ENCODE measurements around the gene RNF125.

RNF125 gene

DNA sequence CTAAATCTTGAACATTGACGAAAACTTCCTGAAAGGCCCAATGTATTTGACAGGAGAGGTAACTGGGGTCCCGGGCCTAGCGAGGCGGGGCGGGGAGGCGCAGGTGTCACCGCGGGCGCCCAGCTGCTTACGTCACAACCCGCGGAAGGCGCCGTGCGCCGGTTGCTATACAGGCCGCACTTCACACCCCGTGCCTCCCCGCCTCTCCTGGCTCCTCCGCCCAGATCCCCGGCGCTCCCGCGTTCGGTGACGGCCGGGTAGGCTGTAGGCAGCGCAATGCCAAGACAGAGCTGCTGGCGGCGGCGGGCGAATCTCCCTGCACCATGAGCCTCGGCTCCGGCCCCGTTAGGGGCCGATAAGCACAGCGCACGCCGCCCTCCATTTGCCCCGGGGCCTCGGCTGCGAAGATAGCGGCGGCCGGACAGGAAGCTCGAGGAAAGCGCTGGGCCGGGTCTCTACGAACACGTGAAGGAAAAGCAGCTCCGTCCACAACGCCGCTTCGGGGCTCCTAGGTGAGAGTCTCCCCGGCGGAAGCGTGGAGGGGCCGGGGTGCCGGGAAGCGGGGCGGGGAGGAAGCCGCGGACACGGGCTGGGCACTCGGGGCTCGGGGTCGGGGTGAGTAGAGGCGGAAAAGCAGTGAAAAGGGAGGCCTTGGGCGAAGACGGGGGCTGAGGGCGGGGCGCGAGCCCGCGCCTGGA is 73.2 kb downstream of the RNF125 start, which contains the start of gene RNF138 (continued):
- TF ChIP-seq YY1 (tag by site-specific recombination; IDR thresholded peaks at IDR 0.05) (peak; percentile 38; the same call in 1 of the 2 replicates), ZNF280C (tag by site-specific recombination; IDR thresholded peaks at IDR 0.05) (no peak), HOXA7 (CRISPR knock-in tag; IDR thresholded peaks at IDR 0.05; ENCODE audit: borderline replicate concordance) (no peak), ZNF433 (tag by site-specific recombination; IDR thresholded peaks at IDR 0.05; ENCODE audit: low read depth) (no peak), ZNF223 (tag by site-specific recombination; IDR thresholded peaks at IDR 0.05) (no peak), ZNF133 (tag by site-specific recombination; IDR thresholded peaks at IDR 0.05) (no peak), ZFP41 (tag by site-specific recombination; IDR thresholded peaks at IDR 0.05; ENCODE audit: borderline replicate concordance) (no peak), BCL11B (tag by site-specific recombination; IDR thresholded peaks at IDR 0.05; ENCODE audit: low read depth) (no peak), KLF10 (tag by site-specific recombination; IDR thresholded peaks at IDR 0.05) (no peak), ZSCAN16 (tag by site-specific recombination; IDR thresholded peaks at IDR 0.05) (no peak), ZSCAN23 (tag by site-specific recombination; IDR thresholded peaks at IDR 0.05) (no peak), ZFP69B (tag by site-specific recombination; IDR thresholded peaks at IDR 0.05) (no peak), HIC1 (tag by site-specific recombination; IDR thresholded peaks at IDR 0.05) (0 out of 2 replicates have a peak, but pooled peaks have one; percentile 38), BCL11A (tag by site-specific recombination; IDR thresholded peaks at IDR 0.05; ENCODE audit: low read depth) (no peak), ZNF280D (tag by site-specific recombination; IDR thresholded peaks at IDR 0.05) (no peak), ZNF23 (tag by site-specific recombination; IDR thresholded peaks at IDR 0.05; ENCODE audit: borderline replicate concordance) (no peak), ZNF843 (tag by site-specific recombination; IDR thresholded peaks at IDR 0.05) (peak; percentile 54), ZNF37A (tag by site-specific recombination; IDR thresholded peaks at IDR 0.05) (no peak), SALL2 (tag by site-specific recombination; IDR thresholded peaks at IDR 0.05; ENCODE audit: borderline replicate concordance) (no peak), ZNF48 (tag by site-specific recombination; IDR thresholded peaks at IDR 0.05) (no peak), ZNF521 (tag by site-specific recombination; IDR thresholded peaks at IDR 0.05) (no peak), ZNF114 (tag by site-specific recombination; IDR thresholded peaks at IDR 0.05) (no peak), YY2 (tag by site-specific recombination; IDR thresholded peaks at IDR 0.05) (no peak)
- TF ChIP-seq, protein P1, sequence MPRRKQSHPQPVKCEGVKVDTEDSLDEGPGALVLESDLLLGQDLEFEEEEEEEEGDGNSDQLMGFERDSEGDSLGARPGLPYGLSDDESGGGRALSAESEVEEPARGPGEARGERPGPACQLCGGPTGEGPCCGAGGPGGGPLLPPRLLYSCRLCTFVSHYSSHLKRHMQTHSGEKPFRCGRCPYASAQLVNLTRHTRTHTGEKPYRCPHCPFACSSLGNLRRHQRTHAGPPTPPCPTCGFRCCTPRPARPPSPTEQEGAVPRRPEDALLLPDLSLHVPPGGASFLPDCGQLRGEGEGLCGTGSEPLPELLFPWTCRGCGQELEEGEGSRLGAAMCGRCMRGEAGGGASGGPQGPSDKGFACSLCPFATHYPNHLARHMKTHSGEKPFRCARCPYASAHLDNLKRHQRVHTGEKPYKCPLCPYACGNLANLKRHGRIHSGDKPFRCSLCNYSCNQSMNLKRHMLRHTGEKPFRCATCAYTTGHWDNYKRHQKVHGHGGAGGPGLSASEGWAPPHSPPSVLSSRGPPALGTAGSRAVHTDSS (tag by site-specific recombination; IDR thresholded peaks at IDR 0.05): no peak
- TF ChIP-seq, protein P2, sequence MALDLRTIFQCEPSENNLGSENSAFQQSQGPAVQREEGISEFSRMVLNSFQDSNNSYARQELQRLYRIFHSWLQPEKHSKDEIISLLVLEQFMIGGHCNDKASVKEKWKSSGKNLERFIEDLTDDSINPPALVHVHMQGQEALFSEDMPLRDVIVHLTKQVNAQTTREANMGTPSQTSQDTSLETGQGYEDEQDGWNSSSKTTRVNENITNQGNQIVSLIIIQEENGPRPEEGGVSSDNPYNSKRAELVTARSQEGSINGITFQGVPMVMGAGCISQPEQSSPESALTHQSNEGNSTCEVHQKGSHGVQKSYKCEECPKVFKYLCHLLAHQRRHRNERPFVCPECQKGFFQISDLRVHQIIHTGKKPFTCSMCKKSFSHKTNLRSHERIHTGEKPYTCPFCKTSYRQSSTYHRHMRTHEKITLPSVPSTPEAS (tag by site-specific recombination; IDR thresholded peaks at IDR 0.05): 0 out of 2 replicates have a peak, but pooled peaks have one; percentile 12
- TF ChIP-seq, protein P3, sequence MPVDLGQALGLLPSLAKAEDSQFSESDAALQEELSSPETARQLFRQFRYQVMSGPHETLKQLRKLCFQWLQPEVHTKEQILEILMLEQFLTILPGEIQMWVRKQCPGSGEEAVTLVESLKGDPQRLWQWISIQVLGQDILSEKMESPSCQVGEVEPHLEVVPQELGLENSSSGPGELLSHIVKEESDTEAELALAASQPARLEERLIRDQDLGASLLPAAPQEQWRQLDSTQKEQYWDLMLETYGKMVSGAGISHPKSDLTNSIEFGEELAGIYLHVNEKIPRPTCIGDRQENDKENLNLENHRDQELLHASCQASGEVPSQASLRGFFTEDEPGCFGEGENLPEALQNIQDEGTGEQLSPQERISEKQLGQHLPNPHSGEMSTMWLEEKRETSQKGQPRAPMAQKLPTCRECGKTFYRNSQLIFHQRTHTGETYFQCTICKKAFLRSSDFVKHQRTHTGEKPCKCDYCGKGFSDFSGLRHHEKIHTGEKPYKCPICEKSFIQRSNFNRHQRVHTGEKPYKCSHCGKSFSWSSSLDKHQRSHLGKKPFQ (tag by site-specific recombination; IDR thresholded peaks at IDR 0.05): peak; percentile 96
- TF ChIP-seq, protein P4, sequence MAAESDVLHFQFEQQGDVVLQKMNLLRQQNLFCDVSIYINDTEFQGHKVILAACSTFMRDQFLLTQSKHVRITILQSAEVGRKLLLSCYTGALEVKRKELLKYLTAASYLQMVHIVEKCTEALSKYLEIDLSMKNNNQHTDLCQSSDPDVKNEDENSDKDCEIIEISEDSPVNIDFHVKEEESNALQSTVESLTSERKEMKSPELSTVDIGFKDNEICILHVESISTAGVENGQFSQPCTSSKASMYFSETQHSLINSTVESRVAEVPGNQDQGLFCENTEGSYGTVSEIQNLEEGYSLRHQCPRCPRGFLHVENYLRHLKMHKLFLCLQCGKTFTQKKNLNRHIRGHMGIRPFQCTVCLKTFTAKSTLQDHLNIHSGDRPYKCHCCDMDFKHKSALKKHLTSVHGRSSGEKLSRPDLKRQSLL (tag by site-specific recombination; IDR thresholded peaks at IDR 0.05): 0 out of 2 replicates have a peak, but pooled peaks have one; percentile 28

Measured in HEK293 (cell line).